B cell (primary cell): ENCODE data around the gene DEGS1.

Experiments
- EZH2 ChIP-seq: IDR thresholded peaks from 2 replicates; pipeline ENCODE4 v1.6.1; 2012; ENCODE audit warnings: borderline replicate concordance, low read depth, mild to moderate bottlenecking, moderate library complexity, low read length; ENCODE audit not compliant: insufficient read depth, poor library complexity, severe bottlenecking
- TF ChIP-seq, protein P1 (sequence below): fragments of 200-600 bp; IDR thresholded peaks from one replicate; pipeline ENCODE4 v1.8.0; 2022; ENCODE audit warnings: antibody characterized with exemption, mild to moderate bottlenecking

DNA sequence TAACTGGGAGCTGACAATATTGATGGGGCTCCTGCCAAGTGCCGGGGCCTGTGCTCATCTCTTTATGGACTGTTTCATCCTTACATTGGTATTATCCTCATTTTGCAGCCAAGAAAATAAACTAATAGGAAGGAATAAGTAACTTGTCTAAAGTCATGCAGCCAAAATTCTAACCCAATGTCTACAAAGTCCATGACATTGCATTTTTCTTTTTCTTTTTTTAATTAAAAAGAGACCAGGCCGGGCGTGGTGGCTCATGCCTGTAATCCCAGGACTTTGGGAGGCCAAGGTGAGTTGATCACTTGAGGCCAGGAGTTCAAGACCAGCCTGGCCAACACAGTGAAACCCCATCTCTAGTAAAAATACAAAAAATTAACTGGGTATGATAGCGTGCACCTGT is 18.8 kb downstream of the DEGS1 start:
- TF ChIP-seq, protein P1, sequence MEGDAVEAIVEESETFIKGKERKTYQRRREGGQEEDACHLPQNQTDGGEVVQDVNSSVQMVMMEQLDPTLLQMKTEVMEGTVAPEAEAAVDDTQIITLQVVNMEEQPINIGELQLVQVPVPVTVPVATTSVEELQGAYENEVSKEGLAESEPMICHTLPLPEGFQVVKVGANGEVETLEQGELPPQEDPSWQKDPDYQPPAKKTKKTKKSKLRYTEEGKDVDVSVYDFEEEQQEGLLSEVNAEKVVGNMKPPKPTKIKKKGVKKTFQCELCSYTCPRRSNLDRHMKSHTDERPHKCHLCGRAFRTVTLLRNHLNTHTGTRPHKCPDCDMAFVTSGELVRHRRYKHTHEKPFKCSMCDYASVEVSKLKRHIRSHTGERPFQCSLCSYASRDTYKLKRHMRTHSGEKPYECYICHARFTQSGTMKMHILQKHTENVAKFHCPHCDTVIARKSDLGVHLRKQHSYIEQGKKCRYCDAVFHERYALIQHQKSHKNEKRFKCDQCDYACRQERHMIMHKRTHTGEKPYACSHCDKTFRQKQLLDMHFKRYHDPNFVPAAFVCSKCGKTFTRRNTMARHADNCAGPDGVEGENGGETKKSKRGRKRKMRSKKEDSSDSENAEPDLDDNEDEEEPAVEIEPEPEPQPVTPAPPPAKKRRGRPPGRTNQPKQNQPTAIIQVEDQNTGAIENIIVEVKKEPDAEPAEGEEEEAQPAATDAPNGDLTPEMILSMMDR, result no peak
- TF ChIP-seq EZH2, result no peak
